A204.1 (cell line): Measurements from ENCODE around the gene FTO.
A peak's percentile ranks its signal among the peaks of the same experiment; 100 is the strongest.

Experiments
- FAIRE-seq: peaks from 2 replicates; lab custom pipeline; 2012; peaks lifted over from hg19 to GRCh38; lab: Jason Lieb, UNC

Gene FTO

GRCh38 chr16:53755026-53755910 is 51.3 kb downstream of the FTO start:
- FAIRE-seq: no peak

DNA sequence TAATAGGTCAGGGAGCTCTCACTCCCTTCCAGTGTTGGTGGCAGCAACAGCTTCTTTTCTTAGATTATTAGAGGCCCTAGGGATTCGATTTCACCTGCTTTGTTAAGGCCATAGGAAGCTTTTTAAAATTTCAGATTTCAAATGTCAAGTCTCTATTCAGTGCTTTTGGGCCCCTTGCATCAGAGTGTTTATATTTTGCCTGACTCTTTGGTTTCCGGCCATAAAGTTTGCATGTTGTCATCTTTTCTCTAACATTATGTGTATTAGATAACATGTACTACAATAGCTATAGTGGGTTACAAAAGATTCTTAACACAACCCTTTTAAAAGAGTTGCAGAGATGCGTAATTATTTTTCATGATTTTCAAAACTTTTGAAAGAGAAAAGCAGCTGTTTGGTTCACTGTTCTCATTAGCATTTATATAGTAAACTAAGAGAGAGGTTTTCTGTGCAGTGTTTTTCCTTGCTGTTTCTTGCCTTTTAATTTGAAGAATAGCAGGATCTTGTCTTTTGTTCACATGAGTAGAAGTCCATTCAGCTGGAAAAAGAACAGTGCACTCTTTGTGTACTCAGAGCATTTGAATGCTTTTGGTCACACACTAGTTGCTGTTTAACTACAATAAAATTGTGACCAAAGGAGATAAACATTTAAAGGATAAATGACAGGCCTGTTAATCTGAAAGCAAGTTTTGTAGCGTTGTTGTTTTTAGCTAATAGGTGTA is 52.5 kb downstream of the FTO start:
- FAIRE-seq: no peak

DNA sequence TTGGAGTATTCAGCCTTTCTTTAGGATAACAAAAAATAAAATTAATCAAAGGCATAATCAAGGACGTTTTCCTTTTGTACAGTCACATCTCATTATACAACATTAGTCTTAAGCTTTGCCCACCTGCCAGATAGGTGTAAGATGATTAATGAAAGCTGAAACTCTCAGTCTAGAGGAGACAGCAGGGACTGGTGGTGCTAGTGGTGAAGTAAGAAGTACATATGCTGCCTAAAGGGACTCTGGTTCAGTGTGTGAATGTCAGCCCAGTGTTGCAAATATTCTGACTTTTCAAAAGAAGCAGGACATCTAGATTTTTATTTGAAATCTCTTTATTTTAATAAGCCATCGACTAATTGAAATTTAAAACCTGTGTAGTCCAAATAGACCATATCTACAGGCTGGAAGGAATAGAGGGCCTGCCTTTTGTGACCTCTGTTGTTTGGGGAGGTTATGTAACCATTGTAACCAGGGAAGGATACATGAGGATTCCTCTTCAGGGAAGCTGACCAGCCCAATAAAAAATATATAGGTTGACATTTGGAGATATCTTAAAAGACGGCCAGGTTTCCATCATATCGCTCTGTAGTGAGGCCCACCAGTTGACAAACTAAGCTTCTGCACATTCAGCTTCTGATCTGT is 54.1 kb downstream of the FTO start:
- FAIRE-seq: no peak

- no peak for FAIRE-seq
Observed at GRCh38 chr16:53761962-53762703, 58.2 kb downstream of the FTO start.

DNA sequence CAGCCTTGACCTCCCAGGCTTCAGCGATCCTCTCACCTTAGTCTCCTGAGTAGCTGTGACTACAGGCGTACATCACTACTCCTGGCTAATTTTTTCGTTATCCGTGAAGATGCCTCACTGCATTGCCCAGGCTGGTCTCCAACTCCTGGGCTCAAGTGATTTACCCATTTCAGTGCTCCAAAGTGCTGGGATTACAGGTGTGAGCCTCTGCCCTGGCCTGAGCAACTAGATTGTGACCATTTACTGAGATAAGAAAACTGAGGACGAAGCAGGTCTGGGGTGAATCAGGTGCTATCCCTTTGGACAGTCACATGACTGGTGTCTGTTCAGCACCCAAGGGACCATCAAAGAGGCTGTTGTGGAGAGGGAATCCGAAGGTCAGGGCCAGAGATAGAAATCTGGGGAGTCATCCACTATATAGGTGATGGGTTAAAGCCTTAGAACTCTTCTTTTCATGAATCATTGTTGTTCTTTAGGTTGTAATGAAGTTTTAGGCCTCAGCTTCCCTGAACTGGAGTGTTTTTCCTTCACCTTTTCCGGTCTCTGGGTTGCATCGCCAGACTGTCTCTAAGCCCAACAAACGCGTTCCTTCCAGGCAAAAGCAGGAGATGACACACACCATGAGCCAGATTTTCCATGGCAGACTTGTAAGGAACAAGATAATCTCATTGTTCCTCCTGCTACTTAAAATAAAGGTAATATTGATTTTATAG is 62.5 kb downstream of the FTO start:
- FAIRE-seq: no peak

- no peak for FAIRE-seq
Observed at GRCh38 chr16:53768167-53768566, 64.2 kb downstream of the FTO start.

DNA sequence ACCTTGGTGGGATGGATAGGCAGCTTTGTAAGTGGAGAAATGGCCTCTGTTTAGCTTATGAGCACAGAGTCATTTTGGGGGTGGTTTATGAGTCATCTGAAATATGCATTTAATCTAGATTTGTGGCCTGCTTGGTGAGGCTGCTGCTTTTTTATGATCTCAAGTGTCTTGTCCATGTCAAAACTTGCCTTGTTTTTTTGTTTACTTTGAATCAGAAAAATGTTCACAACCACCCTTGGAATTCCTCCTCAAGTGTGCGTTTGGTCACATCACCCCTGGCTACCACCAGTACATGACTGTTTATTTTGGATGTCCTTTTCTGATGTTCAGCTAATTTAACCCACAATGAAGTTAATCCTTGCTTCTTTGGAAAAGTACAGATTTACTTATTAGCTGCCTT is 64.6 kb downstream of the FTO start:
- FAIRE-seq: no peak

- no peak for FAIRE-seq
Observed at GRCh38 chr16:53769185-53769584, 65.2 kb downstream of the FTO start.

DNA sequence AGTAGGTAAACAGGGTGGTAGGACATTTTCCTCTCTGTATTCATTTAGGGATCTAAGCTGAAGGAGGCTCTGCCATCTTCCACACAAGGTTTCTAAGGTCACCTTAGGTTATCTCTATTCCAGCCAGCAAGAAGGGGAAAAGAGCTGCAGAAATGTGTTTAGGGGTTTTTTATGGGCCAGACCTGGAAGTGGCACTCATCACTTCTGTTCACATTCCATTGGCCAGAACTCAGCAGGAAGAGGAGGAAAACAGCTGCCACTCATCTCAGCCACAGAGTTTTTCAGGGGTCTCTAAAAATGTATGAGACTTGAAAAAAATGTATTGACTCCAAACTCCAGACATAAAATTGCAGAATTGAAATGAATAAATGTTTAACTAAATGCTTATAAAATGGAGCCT is 65.8 kb downstream of the FTO start:
- no peak for FAIRE-seq

DNA sequence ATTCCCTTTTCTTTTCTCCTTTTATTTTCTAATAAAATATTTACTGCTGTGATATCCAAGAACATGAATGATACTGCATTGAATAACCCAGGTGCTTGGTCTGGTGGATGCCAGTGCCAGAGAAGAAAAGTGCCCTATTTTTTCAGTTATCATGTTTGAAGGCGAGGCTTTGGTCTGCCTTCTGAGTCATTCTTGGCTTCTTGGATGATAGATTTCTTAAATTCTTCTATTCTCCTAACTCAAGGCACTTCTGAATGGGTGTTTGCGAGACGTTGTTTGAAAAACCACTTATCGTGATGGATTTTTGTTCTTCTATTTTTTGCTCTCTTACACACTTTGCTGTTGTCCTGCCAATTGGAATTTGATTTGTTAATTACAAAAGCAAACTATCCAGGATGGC is 66.7 kb downstream of the FTO start:
- FAIRE-seq: no peak

DNA sequence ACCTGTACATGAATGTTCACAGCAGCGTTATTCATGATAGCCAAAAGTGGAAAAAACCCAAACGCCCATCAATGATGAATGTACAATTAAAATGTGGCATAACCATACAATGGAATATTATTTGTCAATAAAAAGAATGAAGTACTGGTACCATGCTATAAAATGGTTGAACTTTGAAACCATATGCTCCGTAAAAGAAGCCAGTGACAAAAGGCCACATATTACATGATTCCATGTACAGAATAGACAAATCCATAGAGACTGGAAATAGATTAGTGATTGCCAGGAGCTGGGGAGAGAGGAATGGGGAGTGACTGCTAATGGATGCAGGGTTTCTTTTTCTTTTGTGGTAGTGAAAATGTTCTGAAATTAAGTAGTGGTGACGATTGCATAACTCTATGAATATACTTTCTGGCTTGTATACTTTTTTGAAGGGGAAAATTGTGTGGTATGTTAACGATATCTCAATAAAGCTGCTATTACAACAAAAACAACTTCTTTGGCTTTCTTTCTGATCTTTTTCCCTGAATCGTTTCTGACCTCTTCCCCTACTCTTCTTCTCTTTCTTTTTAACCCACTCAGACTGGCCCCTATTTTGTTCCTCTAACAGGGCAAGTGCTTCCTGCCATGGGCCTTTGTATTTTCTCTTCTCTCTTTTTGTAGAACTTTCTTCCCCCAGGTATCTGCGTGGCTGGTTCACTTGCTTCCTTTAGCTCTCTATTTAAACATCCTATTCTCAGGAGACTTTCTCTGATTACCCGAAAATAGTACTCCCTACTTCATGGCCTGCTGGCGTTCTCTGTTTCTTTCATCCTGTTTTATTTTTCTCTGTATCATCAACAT is 67.9 kb downstream of the FTO start:
- no peak for FAIRE-seq

- FAIRE-seq: peak; percentile 48
Observed at GRCh38 chr16:53773150-53773846, 69.3 kb downstream of the FTO start.

DNA sequence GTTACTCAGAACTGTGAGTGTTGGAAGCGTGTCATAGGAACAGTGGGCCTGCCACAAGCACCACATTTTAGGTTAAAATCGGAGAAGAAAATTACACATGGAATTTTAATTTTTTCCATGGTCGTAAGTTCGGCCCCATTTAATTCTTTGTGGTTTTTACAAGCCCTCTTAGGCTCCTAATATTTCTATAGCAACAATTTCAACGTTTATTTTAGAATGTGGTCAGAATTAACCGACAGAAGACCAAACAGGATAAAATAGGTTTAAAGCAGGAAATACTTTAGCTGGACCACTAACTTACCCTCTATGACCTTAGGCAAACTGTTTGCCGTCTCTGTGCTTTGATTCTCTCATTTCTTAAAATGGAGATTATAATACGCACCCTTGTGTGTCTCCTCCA is 69.9 kb downstream of the FTO start:
- no peak for FAIRE-seq

- no peak for FAIRE-seq
Observed at GRCh38 chr16:53775106-53775820, 71.3 kb downstream of the FTO start.

- FAIRE-seq: no peak
Observed at GRCh38 chr16:53775821-53776431, 72.0 kb downstream of the FTO start.

GRCh38 chr16:53779186-53779585 is 75.2 kb downstream of the FTO start:
- FAIRE-seq: no peak

DNA sequence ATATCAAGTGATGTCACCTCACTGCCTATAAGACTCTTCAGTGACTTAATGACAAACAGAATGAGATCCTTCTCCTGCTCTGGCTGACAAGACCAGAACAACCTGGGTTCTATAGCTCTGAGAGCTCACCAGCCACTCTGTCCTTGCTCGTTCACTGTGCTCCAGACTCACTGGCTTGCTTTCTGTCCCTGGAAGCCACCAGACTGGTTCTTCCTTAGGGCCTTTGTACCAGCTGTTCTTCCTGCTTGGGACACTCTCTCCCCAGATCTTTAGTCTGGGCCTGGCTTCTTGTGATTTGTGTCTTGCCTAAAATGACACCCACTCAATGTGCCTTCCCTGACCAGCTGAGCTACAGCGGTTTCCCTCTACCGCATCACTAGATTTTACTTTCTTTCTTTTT is 76.1 kb downstream of the FTO start:
- FAIRE-seq: no peak

GRCh38 chr16:53781023-53781605 is 77.2 kb downstream of the FTO start:
- no peak for FAIRE-seq

GRCh38 chr16:53782148-53782547 is 78.2 kb downstream of the FTO start:
- FAIRE-seq: no peak
